Activated CD8-positive, alpha-beta memory T cell treated with anti-CD3 and anti-CD28 coated beads, Interleukin-2, amount 10 ng/mL, durations not matched to agents 7 days and 5 days (primary cell): ENCODE measurements around the gene FPGS. TPM values are rescaled to one million over a fixed set of nuclear protein-coding genes. Genes with fewer than 3 reads are reported as not detected.
"Not testable (repeated sequence)": the region's sequence is repeated elsewhere in the genome, so short reads cannot be mapped to it uniquely, and the experiment has no call there.

Experiments
- ATAC-seq: fragments of 150-1000 bp; cut with Tn5 transposase; one replicate; pipeline ENCODE4 v1.10.0; 2021; ENCODE audit warnings: moderate library complexity
- CTCF ChIA-PET: fragments of 350-600 bp; sonication (Branson Sonifier 250); formaldehyde crosslinking; loops from one replicate; lab custom pipeline; 2021; ENCODE audit warnings: antibody characterized with exemption; lab: Charles Lee
- DNase-seq: peaks from one replicate; pipeline ENCODE4 v3.0.0-alpha.2; 2020
- H3K27ac Mint-ChIP-seq: one replicate; pipeline ENCODE4 v1.8.0; 2021; ENCODE audit warnings: mild to moderate bottlenecking, mixed read lengths
- H3K27me3 Mint-ChIP-seq: one replicate; pipeline ENCODE4 v1.8.0; 2021; ENCODE audit warnings: mixed read lengths
- H3K36me3 Mint-ChIP-seq: one replicate; pipeline ENCODE4 v1.8.0; 2021; ENCODE audit warnings: mild to moderate bottlenecking, mixed read lengths
- H3K4me1 Mint-ChIP-seq: one replicate; pipeline ENCODE4 v1.8.0; 2021; ENCODE audit warnings: mixed read lengths
- H3K4me3 Mint-ChIP-seq: one replicate; pipeline ENCODE4 v1.8.0; 2021; ENCODE audit warnings: mild to moderate bottlenecking, moderate library complexity, mixed read lengths
- H3K9me3 Mint-ChIP-seq: one replicate; pipeline ENCODE4 v1.8.0; 2022; ENCODE audit warnings: low read depth, mixed read lengths
- total RNA-seq, 2 experiments: library from RNA; stranded (reverse); gene quantifications; one replicate each; pipeline ENCODE4 v1.2.3, GENCODE V29; 2021

Gene FPGS
- total RNA-seq, 2 experiments from 2014 or later = 109 to 117 TPM

- no peaks in the 10 kb centered on the region for H3K36me3 Mint-ChIP-seq
- DNase-seq = no peak
- H3K27me3 Mint-ChIP-seq = no peaks in the 10 kb centered on the region
- H3K4me3 Mint-ChIP-seq = no peak overlapping the region
- H3K9me3 Mint-ChIP-seq = no peaks in the 10 kb centered on the region
- CTCF ChIA-PET = interaction anchor here (0.7 to 0.8 kb wide), 2 partner anchors 41 to 42 kb away, joined by 3 read pairs; no protein-coding TSS in a partner anchor
- H3K4me1 Mint-ChIP-seq = peaks cover 4% of the 10 kb centered on the region
- ATAC-seq = no peak
- no peak overlapping the region for H3K27ac Mint-ChIP-seq
These were observed 25.8 kb downstream of the FPGS start for GRCh38 chr9:127828262-127829031.

- CTCF ChIA-PET = interaction anchor here (0.8 kb wide), 1 partner anchor 41 kb away, joined by 3 read pairs; no protein-coding TSS in a partner anchor
- no peak overlapping the region for H3K27ac Mint-ChIP-seq
- no peak for ATAC-seq
- no peak overlapping the region for H3K4me3 Mint-ChIP-seq
- no peaks in the 10 kb centered on the region for H3K9me3 Mint-ChIP-seq
- no peaks in the 10 kb centered on the region for H3K27me3 Mint-ChIP-seq
- H3K36me3 Mint-ChIP-seq = no peaks in the 10 kb centered on the region
- DNase-seq = no peak
- H3K4me1 Mint-ChIP-seq = peaks cover 4% of the 10 kb centered on the region
These were observed 26.7 kb downstream of the FPGS start for GRCh38 chr9:127829205-127829906.

- Mint-ChIP-seq H3K4me1 (peaks cover 9% of the 10 kb centered on the region), H3K27me3 (no peaks in the 10 kb centered on the region), H3K27ac (no peak overlapping the region), H3K9me3 (no peaks in the 10 kb centered on the region), H3K36me3 (no peaks in the 10 kb centered on the region), H3K4me3 (no peak overlapping the region)
- DNase-seq (no peak), ATAC-seq (no peak)
- CTCF ChIA-PET = interaction anchor here (0.7 to 3.4 kb wide), 2 partner anchors 37 to 78 kb away, joined by 3 to 11 read pairs; no protein-coding TSS in a partner anchor
These were observed 29.6 kb downstream of the FPGS start for GRCh38 chr9:127832248-127832647.

- no peak for ATAC-seq
- no peak for DNase-seq
- no peaks in the 10 kb centered on the region for H3K27me3 Mint-ChIP-seq
These were observed 30.9 kb downstream of the FPGS start for GRCh38 chr9:127833555-127833954.

GRCh38 chr9:127835991-127836516 lies 33.4 kb downstream of the FPGS start:
- H3K36me3 Mint-ChIP-seq = no peaks in the 10 kb centered on the region
- H3K27ac Mint-ChIP-seq = no peak overlapping the region
- no peak for DNase-seq
- no peaks in the 10 kb centered on the region for H3K9me3 Mint-ChIP-seq
- peaks cover 9% of the 10 kb centered on the region for H3K4me1 Mint-ChIP-seq
- no peak for ATAC-seq
- CTCF ChIA-PET = no interaction called here
- H3K27me3 Mint-ChIP-seq = no peaks in the 10 kb centered on the region
- no peak overlapping the region for H3K4me3 Mint-ChIP-seq

More at GRCh38 chr9:127833555-127833954, 30.9 kb downstream of the FPGS start:
- Mint-ChIP-seq H3K4me1 (peaks cover 9% of the 10 kb centered on the region), H3K9me3 (no peaks in the 10 kb centered on the region), H3K4me3 (no peak overlapping the region), H3K36me3 (no peaks in the 10 kb centered on the region), H3K27ac (no peak overlapping the region)
- CTCF ChIA-PET = interaction anchor here (0.7 to 3.4 kb wide), 3 partner anchors 36 to 168 kb away, joined by 3 to 11 read pairs (median 5); no protein-coding TSS in a partner anchor

GRCh38 chr9:127836561-127836960 lies 33.9 kb downstream of the FPGS start:
- H3K4me3 Mint-ChIP-seq, CTCF ChIA-PET, ATAC-seq, H3K27ac Mint-ChIP-seq, H3K27me3 Mint-ChIP-seq, H3K9me3 Mint-ChIP-seq, H3K4me1 Mint-ChIP-seq, H3K36me3 Mint-ChIP-seq, DNase-seq: not testable (repeated sequence)

GRCh38 chr9:127837346-127837745 lies 34.7 kb downstream of the FPGS start:
- peaks cover 8% of the 10 kb centered on the region for H3K4me1 Mint-ChIP-seq
- H3K27ac Mint-ChIP-seq = no peak overlapping the region
- DNase-seq (no peak), ATAC-seq (no peak)
- H3K4me3 Mint-ChIP-seq = no peak overlapping the region
- H3K9me3 Mint-ChIP-seq = no peaks in the 10 kb centered on the region
- CTCF ChIA-PET = interaction anchor here (0.8 to 1.1 kb wide), 2 partner anchors 16 to 32 kb away, joined by 3 to 5 read pairs; no protein-coding TSS in a partner anchor
- H3K36me3 Mint-ChIP-seq = no peaks in the 10 kb centered on the region
- no peaks in the 10 kb centered on the region for H3K27me3 Mint-ChIP-seq

- CTCF ChIA-PET = interaction anchor here (1.1 kb wide), 1 partner anchor 15 kb away, joined by 3 read pairs; no protein-coding TSS in a partner anchor
- Mint-ChIP-seq H3K4me3 (no peak overlapping the region), H3K9me3 (no peaks in the 10 kb centered on the region), H3K27ac (no peak overlapping the region), H3K36me3 (no peaks in the 10 kb centered on the region), H3K4me1 (peaks cover 5% of the 10 kb centered on the region), H3K27me3 (no peaks in the 10 kb centered on the region)
- DNase-seq (no peak), ATAC-seq (no peak)
These were observed 35.8 kb downstream of the FPGS start for GRCh38 chr9:127838375-127839078.

GRCh38 chr9:127841087-127841835 lies 38.6 kb downstream of the FPGS start:
- DNase-seq = no peak
- H3K27ac Mint-ChIP-seq = no peak overlapping the region
- H3K4me3 Mint-ChIP-seq = no peak overlapping the region
- CTCF ChIA-PET = no interaction called here
- H3K27me3 Mint-ChIP-seq = no peaks in the 10 kb centered on the region
- no peaks in the 10 kb centered on the region for H3K4me1 Mint-ChIP-seq
- H3K9me3 Mint-ChIP-seq = no peaks in the 10 kb centered on the region
- no peaks in the 10 kb centered on the region for H3K36me3 Mint-ChIP-seq
- ATAC-seq = no peak

- ATAC-seq (no peak), DNase-seq (no peak)
- Mint-ChIP-seq H3K4me3 (no peak overlapping the region), H3K36me3 (peaks cover 16% of the 10 kb centered on the region), H3K4me1 (no peaks in the 10 kb centered on the region), H3K9me3 (peaks cover 11% of the 10 kb centered on the region), H3K27ac (no peak overlapping the region), H3K27me3 (no peaks in the 10 kb centered on the region)
- CTCF ChIA-PET = interaction anchor here (1.1 kb wide), 1 partner anchor 25 kb away, joined by 3 read pairs; no protein-coding TSS in a partner anchor
These were observed 42.2 kb downstream of the FPGS start for GRCh38 chr9:127844821-127845359.

GRCh38 chr9:127845619-127846018 lies 42.9 kb downstream of the FPGS start:
- H3K9me3 Mint-ChIP-seq = peaks cover 15% of the 10 kb centered on the region
- not testable (repeated sequence) for H3K4me1 Mint-ChIP-seq, DNase-seq, H3K27ac Mint-ChIP-seq, ATAC-seq, H3K4me3 Mint-ChIP-seq, H3K27me3 Mint-ChIP-seq
- CTCF ChIA-PET = interaction anchor here (1.1 kb wide), 1 partner anchor 24 kb away, joined by 3 read pairs; no protein-coding TSS in a partner anchor
- H3K36me3 Mint-ChIP-seq = peaks cover 20% of the 10 kb centered on the region
